Measurements from ENCODE around the gene MYB.

GRCh38 chr6:135235716-135236115, 54.6 kb downstream of the MYB start:
- TF ChIP-seq EZH2 (IDR thresholded peaks at IDR 0.05; ENCODE audit: borderline replicate concordance) (no peak), CTCF (IDR thresholded peaks at IDR 0.05; ENCODE audit: poor library complexity) (no peak), EZH2phosphoT487 (IDR thresholded peaks at IDR 0.05; ENCODE audit: low read depth, severe bottlenecking, unreplicated experiment) (no peak)

Data from hepatocyte (in vitro differentiated cells).